Smooth muscle cell (in vitro differentiated cells): Measurements from ENCODE around the gene AP2A1. TPM values are rescaled to one million over a fixed set of nuclear protein-coding genes. Genes with fewer than 3 reads are reported as not detected.

ENCODE experiments used
- DNase-seq: peaks from one replicate; lab custom pipeline; 2025; ENCODE audit not compliant: unreplicated experiment; lab: John Stamatoyannopoulos, UW
- H2AFZ ChIP-seq: fragments of 200-600 bp; sonication (generic); 2 replicates; pipeline ENCODE4 v1.6.0; 2016; ENCODE audit warnings: antibody characterized with exemption, low read depth, mild to moderate bottlenecking
- H3F3A ChIP-seq: fragments of 200-600 bp; sonication (generic); 2 replicates; pipeline ENCODE4 v1.6.0; 2017; ENCODE audit warnings: antibody characterized with exemption, low read depth
- H3K27ac ChIP-seq: fragments of 200-600 bp; sonication (generic); 2 replicates; pipeline ENCODE4 v1.5.1; 2016; ENCODE audit warnings: low read depth, mild to moderate bottlenecking
- H3K27me3 ChIP-seq: fragments of 200-600 bp; sonication (generic); 2 replicates; pipeline ENCODE4 v1.6.1; 2016; ENCODE audit warnings: low read depth, mild to moderate bottlenecking
- H3K36me3 ChIP-seq: fragments of 200-600 bp; sonication (generic); 2 replicates; pipeline ENCODE4 v1.5.1; 2016; ENCODE audit warnings: low read depth
- H3K4me1 ChIP-seq: fragments of 200-600 bp; sonication (generic); 2 replicates; pipeline ENCODE4 v1.5.1; 2016; ENCODE audit warnings: low read depth
- H3K4me2 ChIP-seq: fragments of 200-600 bp; sonication (generic); 2 replicates; pipeline ENCODE4 v1.6.0; 2016; ENCODE audit warnings: mild to moderate bottlenecking
- H3K4me3 ChIP-seq: fragments of 200-600 bp; sonication (generic); 2 replicates; pipeline ENCODE4 v1.5.1; 2016; ENCODE audit warnings: mild to moderate bottlenecking
- H3K79me2 ChIP-seq: fragments of 200-600 bp; sonication (generic); 2 replicates; pipeline ENCODE4 v1.6.0; 2016; ENCODE audit warnings: low read depth, mild to moderate bottlenecking
- H3K9ac ChIP-seq: fragments of 200-600 bp; sonication (generic); 2 replicates; pipeline ENCODE4 v1.6.0; 2016; ENCODE audit warnings: low read depth
- H3K9me3 ChIP-seq: fragments of 200-600 bp; sonication (generic); replicated peaks from 2 replicates; pipeline ENCODE4 v1.5.1; 2016; ENCODE audit warnings: low read depth
- H4K20me1 ChIP-seq: fragments of 200-600 bp; sonication (generic); 2 replicates; pipeline ENCODE4 v1.6.0; 2016; ENCODE audit warnings: low read depth
- CTCF ChIP-seq: fragments of 200-600 bp; sonication (generic); IDR thresholded peaks from 2 replicates; pipeline ENCODE4 v1.5.1; 2017; ENCODE audit warnings: borderline replicate concordance, mild to moderate bottlenecking, antibody characterized with exemption; ENCODE audit not compliant: insufficient read depth, poor library complexity, severe bottlenecking
- WGBS: methylation state at CpG from one replicate; pipeline ENCODE4 v1.1.7; 2016; ENCODE audit warnings: low lambda C conversion rate; 5-methylcytosine and 5-hydroxymethylcytosine counted together
- polyA plus RNA-seq: library from polyadenylated mRNA; unstranded; fragments of >200 nt; fragmentation: Nextera tagmentation; extraction: Ambion mirVana; gene quantifications from 2 replicates; pipeline ENCODE4 v1.2.1, GENCODE V29; 2016
- total RNA-seq: library from RNA; depleted of rRNA; stranded (reverse); fragments of >200 nt; gene quantifications from 2 replicates; pipeline ENCODE4 v1.2.3, GENCODE V29; 2014

The AP2A1 gene
- total and polyA plus RNA-seq, 2 experiments from 2014 or later, result 57.7 to 65.2 TPM

- WGBS, result 84% methylated on average over 10 of the region's 10 CpGs
- Histone ChIP-seq H3K27ac (no peak overlapping the region), H3K4me1 (peaks cover 4% of the 10 kb centered on the region), H3K36me3 (no peaks in the 10 kb centered on the region), H3K4me2 (no peak overlapping the region), H3K9ac (no peak overlapping the region), H3K27me3 (no peaks in the 10 kb centered on the region), H3F3A (no peaks in the 10 kb centered on the region), H2AFZ (no peak overlapping the region), H3K79me2 (peaks cover 79% of the 10 kb centered on the region), H4K20me1 (peaks cover 87% of the 10 kb centered on the region), H3K4me3 (no peak overlapping the region), H3K9me3 (no peaks in the 10 kb centered on the region)
- DNase-seq, result no peak
- no peak for TF ChIP-seq CTCF
These were observed 6.1 kb downstream of the AP2A1 start for GRCh38 chr19:49772850-49773432.

DNA sequence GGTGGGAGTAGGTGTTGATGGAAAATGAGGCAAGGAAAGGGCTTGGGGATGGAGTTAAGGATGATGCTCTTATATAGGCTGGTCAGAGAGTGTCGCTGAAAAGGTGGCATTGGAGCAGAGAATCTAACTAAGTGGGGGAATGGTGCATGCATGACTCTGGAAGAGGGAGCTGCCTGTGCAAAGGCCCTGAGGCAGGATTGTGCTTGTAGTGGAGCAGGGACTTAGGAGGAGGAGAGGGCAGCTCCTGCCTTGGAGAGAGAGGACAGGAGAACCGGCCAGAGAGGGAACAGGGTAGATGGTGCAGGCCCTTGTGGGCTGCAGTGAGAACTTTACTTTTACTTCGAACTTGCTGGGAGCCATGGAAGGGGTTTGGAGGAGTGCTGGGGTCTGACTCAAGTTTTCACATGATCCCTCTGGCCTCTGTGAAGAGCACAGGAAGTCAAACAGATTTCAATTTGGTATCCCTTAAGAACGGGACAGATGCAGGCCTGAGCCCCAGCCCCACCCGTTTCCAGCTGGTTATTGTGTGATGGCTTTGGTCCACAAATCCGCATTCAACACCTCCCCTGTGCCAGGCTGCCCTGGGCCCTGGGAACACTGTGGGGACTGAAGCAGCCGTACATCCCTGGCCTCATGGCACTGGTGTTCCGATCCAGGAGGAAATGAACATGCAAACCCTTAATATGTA is 7.0 kb downstream of the AP2A1 start:
- Histone ChIP-seq H3K4me2 (no peak overlapping the region), H3K27me3 (no peaks in the 10 kb centered on the region), H3F3A (no peaks in the 10 kb centered on the region), H3K9me3 (no peaks in the 10 kb centered on the region), H3K4me1 (no peaks in the 10 kb centered on the region), H4K20me1 (peaks cover 87% of the 10 kb centered on the region), H3K9ac (no peak overlapping the region), H3K79me2 (peaks cover 79% of the 10 kb centered on the region), H3K4me3 (no peak overlapping the region), H2AFZ (no peak overlapping the region), H3K36me3 (no peaks in the 10 kb centered on the region), H3K27ac (no peak overlapping the region)
- no peak for TF ChIP-seq CTCF
- 93% methylated on average over 8 of the region's 8 CpGs for WGBS
- no peak for DNase-seq

GRCh38 chr19:49774969-49775368 is 8.2 kb downstream of the AP2A1 start:
- H2AFZ ChIP-seq, result no peak overlapping the region
- H3K9me3 ChIP-seq, result no peaks in the 10 kb centered on the region
- no peak overlapping the region for H3K9ac ChIP-seq
- H4K20me1 ChIP-seq, result peaks cover 90% of the 10 kb centered on the region
- TF ChIP-seq CTCF, result no peak
- 93% methylated on average over 8 of the region's 8 CpGs for WGBS
- H3K4me2 ChIP-seq, result no peak overlapping the region
- H3K27ac ChIP-seq, result peak overlapping the region; percentile 38
- H3K79me2 ChIP-seq, result peaks cover 72% of the 10 kb centered on the region
- no peaks in the 10 kb centered on the region for H3K4me1 ChIP-seq
- no peak for DNase-seq
- no peak overlapping the region for H3K4me3 ChIP-seq
- H3K36me3 ChIP-seq, result no peaks in the 10 kb centered on the region
- no peaks in the 10 kb centered on the region for H3K27me3 ChIP-seq
- no peaks in the 10 kb centered on the region for H3F3A ChIP-seq
